ENCODE results near the gene NEURL1B.

NEURL1B gene

GRCh38 chr5:172624996-172625964 is 15.8 kb upstream of the NEURL1B start:
- Histone ChIP-seq H3K9ac (ENCODE audit: low read depth, low read length) (no peak overlapping the region), H3K27ac (ENCODE audit: low read length) (no peak overlapping the region), H3K36me3 (ENCODE audit: insufficient read depth, low read depth, low read length) (no peaks in the 10 kb centered on the region), H3K27me3 (ENCODE audit: insufficient read depth, low read length) (no peaks in the 10 kb centered on the region), H3K4me1 (ENCODE audit: insufficient read depth, low read length) (peaks cover 28% of the 10 kb centered on the region), H3K4me3 (ENCODE audit: low read length) (no peak overlapping the region), H3K9me3 (ENCODE audit: insufficient read depth, low read depth, low read length) (no peaks in the 10 kb centered on the region)

DNA sequence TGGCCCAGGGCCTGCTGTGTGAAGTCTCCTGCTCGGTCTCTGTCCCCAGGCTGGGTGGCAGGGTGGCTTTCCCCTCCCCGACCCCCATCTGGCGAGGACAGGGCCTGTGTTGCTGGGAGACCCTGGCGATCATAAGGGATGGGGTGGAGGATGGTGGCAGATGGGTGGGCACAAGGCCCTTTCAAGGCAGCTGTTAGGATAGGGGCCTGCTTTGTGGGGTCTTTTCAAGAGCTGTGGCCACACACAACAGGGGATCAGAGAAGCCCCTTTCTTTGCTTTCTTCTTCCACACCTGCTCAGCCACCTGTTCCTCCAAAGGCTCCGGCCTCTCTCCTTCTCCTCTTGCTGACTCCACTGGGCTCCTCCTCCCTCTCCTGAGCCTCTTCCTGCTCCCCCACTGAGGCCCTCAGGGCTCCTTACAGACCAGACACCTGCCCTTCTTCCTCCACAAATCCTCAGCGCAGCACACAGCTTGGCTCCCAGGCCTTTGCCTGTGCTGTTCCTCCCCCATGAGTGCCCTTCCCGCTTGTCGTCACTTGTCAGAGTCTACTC is 15.0 kb upstream of the NEURL1B start:
- no peaks in the 10 kb centered on the region for H3K27me3 ChIP-seq (ENCODE audit: insufficient read depth, low read length)
- H3K9ac ChIP-seq (ENCODE audit: low read depth, low read length), result no peak overlapping the region
- no peak overlapping the region for H3K27ac ChIP-seq (ENCODE audit: low read length)
- H3K4me1 ChIP-seq (ENCODE audit: insufficient read depth, low read length), result peaks cover 28% of the 10 kb centered on the region
- H3K36me3 ChIP-seq (ENCODE audit: insufficient read depth, low read depth, low read length), result no peaks in the 10 kb centered on the region
- H3K4me3 ChIP-seq (ENCODE audit: low read length), result no peak overlapping the region
- H3K9me3 ChIP-seq (ENCODE audit: insufficient read depth, low read depth, low read length), result no peaks in the 10 kb centered on the region

DNA sequence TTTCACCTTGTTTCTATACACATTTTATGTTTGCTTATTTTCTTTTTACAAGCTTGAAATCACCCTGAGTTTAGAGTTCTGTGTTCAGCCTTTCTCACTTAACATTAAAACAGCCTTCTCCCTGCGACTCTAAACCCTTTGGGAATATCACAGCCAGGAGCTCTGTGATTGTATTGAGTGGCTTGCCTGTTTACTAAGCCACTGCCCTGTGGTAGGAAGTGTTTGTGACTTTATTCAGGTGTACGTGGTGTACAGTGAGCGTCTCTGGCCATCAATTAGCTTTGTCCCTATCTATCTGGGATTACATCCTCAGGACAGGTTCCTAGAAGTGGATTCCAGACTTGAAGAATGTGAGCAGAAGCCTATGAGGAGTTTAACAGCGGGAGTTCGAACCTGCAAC is 11.0 kb upstream of the NEURL1B start:
- H3K9ac ChIP-seq (ENCODE audit: low read depth, low read length), result no peak overlapping the region
- H3K27ac ChIP-seq (ENCODE audit: low read length), result no peak overlapping the region
- no peak overlapping the region for H3K4me3 ChIP-seq (ENCODE audit: low read length)
- H3K9me3 ChIP-seq (ENCODE audit: insufficient read depth, low read depth, low read length), result no peaks in the 10 kb centered on the region
- peaks cover 23% of the 10 kb centered on the region for H3K4me1 ChIP-seq (ENCODE audit: insufficient read depth, low read length)
- H3K36me3 ChIP-seq (ENCODE audit: insufficient read depth, low read depth, low read length), result no peaks in the 10 kb centered on the region
- no peaks in the 10 kb centered on the region for H3K27me3 ChIP-seq (ENCODE audit: insufficient read depth, low read length)

DNA sequence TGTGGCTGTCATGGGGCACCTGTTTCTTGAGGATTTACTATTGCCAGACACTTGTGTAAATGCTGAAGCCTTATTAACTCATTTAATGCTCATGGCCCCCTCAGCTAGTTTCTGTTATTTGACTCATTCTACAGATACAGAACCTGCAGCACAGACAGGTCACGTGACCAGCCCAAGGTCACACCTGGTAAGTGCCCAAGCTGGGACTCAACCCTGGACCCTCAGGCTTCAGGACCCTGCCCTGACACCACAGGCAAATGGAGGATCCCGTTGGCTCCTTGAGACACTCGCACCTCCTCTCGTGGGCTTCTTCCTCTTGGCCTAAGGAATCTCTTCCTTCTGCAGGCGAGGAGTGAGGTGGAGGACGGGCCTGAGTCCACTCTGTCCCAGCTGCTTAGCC is 10.6 kb upstream of the NEURL1B start:
- Histone ChIP-seq H3K9me3 (ENCODE audit: insufficient read depth, low read depth, low read length) (no peaks in the 10 kb centered on the region), H3K36me3 (ENCODE audit: insufficient read depth, low read depth, low read length) (no peaks in the 10 kb centered on the region), H3K4me1 (ENCODE audit: insufficient read depth, low read length) (peaks cover 23% of the 10 kb centered on the region), H3K9ac (ENCODE audit: low read depth, low read length) (no peak overlapping the region), H3K27ac (ENCODE audit: low read length) (no peak overlapping the region), H3K27me3 (ENCODE audit: insufficient read depth, low read length) (no peaks in the 10 kb centered on the region), H3K4me3 (ENCODE audit: low read length) (no peak overlapping the region)

- Histone ChIP-seq H3K9ac (ENCODE audit: low read depth, low read length) (no peak overlapping the region), H3K36me3 (ENCODE audit: insufficient read depth, low read depth, low read length) (no peaks in the 10 kb centered on the region), H3K9me3 (ENCODE audit: insufficient read depth, low read depth, low read length) (no peaks in the 10 kb centered on the region), H3K4me3 (ENCODE audit: low read length) (no peak overlapping the region), H3K27me3 (ENCODE audit: insufficient read depth, low read length) (no peaks in the 10 kb centered on the region), H3K27ac (ENCODE audit: low read length) (no peak overlapping the region), H3K4me1 (ENCODE audit: insufficient read depth, low read length) (peaks cover 23% of the 10 kb centered on the region)
These were observed 10.1 kb upstream of the NEURL1B start for GRCh38 chr5:172630986-172631385.

GRCh38 chr5:172632346-172633092 is 8.5 kb upstream of the NEURL1B start:
- Histone ChIP-seq H3K4me3 (ENCODE audit: low read length) (no peak overlapping the region), H3K9ac (ENCODE audit: low read depth, low read length) (no peak overlapping the region), H3K27me3 (ENCODE audit: insufficient read depth, low read length) (0 out of 2 replicates have a peak, but pooled peaks cover 2% of the 10 kb centered on the region), H3K9me3 (ENCODE audit: insufficient read depth, low read depth, low read length) (no peaks in the 10 kb centered on the region), H3K4me1 (ENCODE audit: insufficient read depth, low read length) (peaks cover 10% of the 10 kb centered on the region), H3K27ac (ENCODE audit: low read length) (no peak overlapping the region), H3K36me3 (ENCODE audit: insufficient read depth, low read depth, low read length) (no peaks in the 10 kb centered on the region)

DNA sequence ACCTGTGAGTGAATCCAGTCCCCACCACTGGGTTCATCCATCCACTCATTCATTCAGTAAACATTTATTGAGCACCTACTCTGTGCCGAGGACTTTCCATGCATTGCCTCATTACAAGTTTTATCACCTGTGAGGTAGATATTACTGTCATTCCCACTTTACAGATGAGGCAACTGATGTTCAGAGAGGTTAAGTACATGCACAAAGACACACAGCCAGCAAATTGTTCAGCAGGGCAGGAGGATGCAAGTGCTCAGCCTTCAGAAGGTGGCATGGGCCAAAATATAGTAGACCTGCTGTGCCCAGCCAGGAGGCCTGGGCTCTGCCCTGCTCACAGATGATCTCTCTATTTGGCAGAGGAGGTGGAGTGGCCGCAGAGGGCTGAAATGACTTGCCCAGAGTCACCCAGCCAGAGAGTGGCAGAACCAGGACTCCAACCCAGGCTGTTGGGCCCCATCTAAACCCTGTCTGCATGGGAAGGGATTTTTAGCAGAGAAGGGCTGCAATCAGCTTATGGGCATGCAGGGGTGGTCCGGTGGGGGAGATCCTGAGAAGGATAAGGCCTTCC is 7.6 kb upstream of the NEURL1B start:
- Histone ChIP-seq H3K27me3 (ENCODE audit: insufficient read depth, low read length) (peaks cover 10% of the 10 kb centered on the region; the same call in 1 of the 2 replicates), H3K27ac (ENCODE audit: low read length) (no peak overlapping the region), H3K9me3 (ENCODE audit: insufficient read depth, low read depth, low read length) (no peaks in the 10 kb centered on the region), H3K9ac (ENCODE audit: low read depth, low read length) (no peak overlapping the region), H3K36me3 (ENCODE audit: insufficient read depth, low read depth, low read length) (no peaks in the 10 kb centered on the region), H3K4me3 (ENCODE audit: low read length) (no peak overlapping the region), H3K4me1 (ENCODE audit: insufficient read depth, low read length) (peaks cover 3% of the 10 kb centered on the region; the same call in 1 of the 2 replicates)

DNA sequence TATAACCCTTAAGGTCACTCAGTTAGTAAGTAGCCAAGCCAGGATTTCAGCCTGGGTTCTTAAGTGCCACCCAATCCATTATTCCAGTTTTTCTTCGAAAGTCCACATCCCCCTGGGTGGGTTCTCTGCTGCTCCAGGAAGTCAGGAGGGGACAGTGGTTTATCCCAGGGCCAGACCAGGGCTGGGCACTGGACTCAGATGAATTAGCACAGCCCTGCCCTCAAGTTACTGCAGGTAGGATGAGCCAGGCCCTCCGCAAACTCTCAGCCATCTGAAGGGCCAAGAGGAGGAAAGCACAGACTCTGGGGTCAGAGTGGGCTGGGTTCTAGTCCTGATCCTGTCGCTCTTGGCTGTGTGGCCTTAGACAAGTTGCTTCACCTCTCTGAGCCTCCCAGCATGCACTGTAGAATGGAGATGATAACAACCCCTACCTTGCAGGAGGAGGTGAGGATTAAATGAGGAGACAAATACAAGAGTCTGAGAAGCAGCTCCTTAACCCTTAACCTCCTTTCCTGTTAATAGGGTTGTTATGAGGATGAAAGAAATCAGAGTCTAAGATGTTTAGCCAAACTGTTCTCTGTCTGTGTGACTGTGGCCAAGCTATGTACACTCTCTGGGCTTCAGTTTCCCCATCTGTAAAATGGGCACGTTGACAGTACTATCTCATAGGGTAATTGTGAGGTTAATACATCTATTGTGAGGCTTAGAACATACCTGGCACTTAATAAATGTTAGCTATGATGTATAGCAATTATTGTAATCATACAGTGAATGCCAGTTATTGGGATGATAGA is 6.8 kb upstream of the NEURL1B start:
- no peaks in the 10 kb centered on the region for H3K9me3 ChIP-seq (ENCODE audit: insufficient read depth, low read depth, low read length)
- peaks cover 14% of the 10 kb centered on the region for H3K27me3 ChIP-seq (ENCODE audit: insufficient read depth, low read length)
- peaks cover under 1% of the 10 kb centered on the region; the same call in 1 of the 2 replicates for H3K4me1 ChIP-seq (ENCODE audit: insufficient read depth, low read length)
- no peak overlapping the region for H3K4me3 ChIP-seq (ENCODE audit: low read length)
- no peaks in the 10 kb centered on the region for H3K36me3 ChIP-seq (ENCODE audit: insufficient read depth, low read depth, low read length)
- H3K9ac ChIP-seq (ENCODE audit: low read depth, low read length), result no peak overlapping the region
- no peak overlapping the region for H3K27ac ChIP-seq (ENCODE audit: low read length)

GRCh38 chr5:172635038-172635437 is 6.0 kb upstream of the NEURL1B start:
- no peaks in the 10 kb centered on the region for H3K36me3 ChIP-seq (ENCODE audit: insufficient read depth, low read depth, low read length)
- no peaks in the 10 kb centered on the region for H3K9me3 ChIP-seq (ENCODE audit: insufficient read depth, low read depth, low read length)
- H3K9ac ChIP-seq (ENCODE audit: low read depth, low read length), result no peak overlapping the region
- no peak overlapping the region for H3K4me3 ChIP-seq (ENCODE audit: low read length)
- no peaks in the 10 kb centered on the region; the same call in 1 of the 2 replicates for H3K4me1 ChIP-seq (ENCODE audit: insufficient read depth, low read length)
- no peak overlapping the region for H3K27ac ChIP-seq (ENCODE audit: low read length)
- H3K27me3 ChIP-seq (ENCODE audit: insufficient read depth, low read length), result peaks cover 22% of the 10 kb centered on the region

GRCh38 chr5:172636279-172637050 is 4.6 kb upstream of the NEURL1B start:
- Histone ChIP-seq H3K4me3 (ENCODE audit: low read length) (no peak overlapping the region), H3K36me3 (ENCODE audit: insufficient read depth, low read depth, low read length) (no peaks in the 10 kb centered on the region), H3K9me3 (ENCODE audit: insufficient read depth, low read depth, low read length) (no peaks in the 10 kb centered on the region), H3K27me3 (ENCODE audit: insufficient read depth, low read length) (peaks cover 31% of the 10 kb centered on the region), H3K4me1 (ENCODE audit: insufficient read depth, low read length) (no peaks in the 10 kb centered on the region), H3K9ac (ENCODE audit: low read depth, low read length) (no peak overlapping the region), H3K27ac (ENCODE audit: low read length) (no peak overlapping the region)
